ENCODE data around the gene ZNF682. TPM values are rescaled to one million over a fixed set of nuclear protein-coding genes. Genes with fewer than 3 reads are reported as not detected.

The ZNF682 gene
- total RNA-seq, 1 experiment from 2014 or later, result not detected

- DNase-seq (ENCODE audit: low read depth, low spot score), result no peak
- Histone ChIP-seq H4K20me1 (ENCODE audit: insufficient read depth) (no peaks in the 10 kb centered on the region), H3K79me2 (ENCODE audit: insufficient read depth, low read length) (no peaks in the 10 kb centered on the region), H2AFZ (ENCODE audit: low read depth, low read length, poor library complexity, severe bottlenecking) (no peak overlapping the region), H3K36me3 (ENCODE audit: control insufficient read depth in 1 of 2, insufficient read depth in 2 of 2, low read length in 2 of 2) (no peaks in the 10 kb centered on the region), H3K4me1 (ENCODE audit: control insufficient read depth in 1 of 2, insufficient read depth in 2 of 2, low read length in 2 of 2) (no peaks in the 10 kb centered on the region), H3K9me3 (ENCODE audit: control insufficient read depth in 1 of 2, insufficient read depth in 1 of 2, low read depth in 1 of 2, low read length in 2 of 2) (peaks cover 11 to 13% of the 10 kb centered on the region in 2 experiments; a peak in 2 of 4 replicates), H3K9ac (ENCODE audit: low read length) (no peak overlapping the region), H3K4me3 (replicated peaks in 1 of 2; ENCODE audit: low read depth in 1 of 2, low read length in 2 of 2) (no peak overlapping the region), H3K27ac (ENCODE audit: low read depth, low read length) (no peak overlapping the region), H3K4me2 (ENCODE audit: low read length) (no peak overlapping the region), H3K9me2 (ENCODE audit: insufficient read depth) (no peaks in the 10 kb centered on the region), H3K27me3 (ENCODE audit: insufficient read depth, low read length) (no peaks in the 10 kb centered on the region)
- TF ChIP-seq CBX3 (IDR thresholded peaks at IDR 0.05; ENCODE audit: low read depth) (no peak), RAD21 (IDR thresholded peaks at IDR 0.05; ENCODE audit: low read depth) (no peak), ZBTB33 (IDR thresholded peaks at IDR 0.05; ENCODE audit: extremely low read depth, insufficient replicate concordance, low read length) (no peak), ATF3 (IDR thresholded peaks at IDR 0.05) (no peak), EGR1 (IDR thresholded peaks at IDR 0.05; ENCODE audit: low read depth) (no peak), ZNF274 (IDR thresholded peaks at IDR 0.05; ENCODE audit: low read depth, low read length) (no peak), ELF1 (IDR thresholded peaks at IDR 0.05; ENCODE audit: borderline replicate concordance, low read depth) (no peak), SRF (IDR thresholded peaks at IDR 0.05; ENCODE audit: low read depth) (no peak), YY1 (IDR thresholded peaks at IDR 0.05; ENCODE audit: extremely low read depth, insufficient replicate concordance, low read depth, low read length) (no peak), MAX (IDR thresholded peaks at IDR 0.05) (no peak), TCF7L2 (IDR thresholded peaks at IDR 0.05; ENCODE audit: borderline replicate concordance, extremely low read depth, insufficient read depth, insufficient read length) (no peak), POLR2AphosphoS5 (IDR thresholded peaks at IDR 0.05; ENCODE audit: low read depth, low read length) (no peak)
- BruUV-seq (replicated peaks), result no TSS peak
- RAD21 ChIA-PET (ENCODE audit: low non-redundant PET in 1 of 2, low total read pairs in 2 of 2, uncharacterized antibody in 2 of 2, unreplicated experiment in 2 of 2), result no interaction called here
- POLR2A ChIA-PET, result no interaction called here
- CTCF ChIA-PET, result no interaction called here
- no peak for ATAC-seq
- intact Hi-C loops (cut with micrococcal nuclease), result no loop called here
Observed at GRCh38 chr19:20038358-20039202, 725 bp downstream of the ZNF682 start.
